ENCODE measurements around the gene SLF2. TPM values are rescaled to one million over a fixed set of nuclear protein-coding genes. Genes with fewer than 3 reads are reported as not detected.

Gene SLF2
- total RNA-seq, 2 donors from 2014 or later = 31.5 to 38.9 TPM

GRCh38 chr10:100887761-100888296 lies 24.9 kb upstream of the SLF2 start:
- H3K9me3 Mint-ChIP-seq = no peaks in the 10 kb centered on the region
- H3K36me3 Mint-ChIP-seq (ENCODE audit: low read depth) = no peaks in the 10 kb centered on the region
- Histone ChIP-seq H3K4me3 (ENCODE audit: low read length) (no peak overlapping the region), H3K36me3 (ENCODE audit: control insufficient read depth, insufficient read depth, low read length) (no peaks in the 10 kb centered on the region), H3K9ac (ENCODE audit: extremely low read depth, low read length, poor library complexity, severe bottlenecking) (no peak overlapping the region), H3K27me3 (ENCODE audit: control insufficient read depth, insufficient read depth, low read length, poor library complexity, severe bottlenecking) (peaks cover 5% of the 10 kb centered on the region), H3K9me3 (ENCODE audit: control insufficient read depth, low read length) (no peaks in the 10 kb centered on the region), H3K27ac (ENCODE audit: low read depth, low read length) (no peak overlapping the region), H3K4me1 (ENCODE audit: control insufficient read depth, insufficient read depth, low read length) (no peaks in the 10 kb centered on the region)
- H3K4me1 Mint-ChIP-seq = peaks cover 2% of the 10 kb centered on the region
- H3K27me3 Mint-ChIP-seq (ENCODE audit: insufficient read depth) = peaks cover 43% of the 10 kb centered on the region
- H3K4me3 Mint-ChIP-seq = no peak overlapping the region
- TF ChIP-seq CTCF (conservative IDR thresholded peaks at IDR 0.05) = no peak
- DNase-seq = peak; percentile 46
- WGBS, 2 experiments (ENCODE audit: insufficient coverage in 1 of 2, insufficient read length in 1 of 2) = 82 to 93% methylated on average over 13 to 14 of the region's 14 CpGs
- no peak overlapping the region for H3K27ac Mint-ChIP-seq

GRCh38 chr10:100888957-100889356 lies 23.8 kb upstream of the SLF2 start:
- H3K4me3 Mint-ChIP-seq = no peak overlapping the region

GRCh38 chr10:100889546-100889945 lies 23.2 kb upstream of the SLF2 start:
- no peak overlapping the region for H3K27ac Mint-ChIP-seq

More at GRCh38 chr10:100888957-100889356, 23.8 kb upstream of the SLF2 start:
- H3K9me3 Mint-ChIP-seq = no peaks in the 10 kb centered on the region
- H3K27me3 Mint-ChIP-seq (ENCODE audit: insufficient read depth) = peaks cover 35% of the 10 kb centered on the region
- H3K27ac Mint-ChIP-seq = no peak overlapping the region
- H3K27ac ChIP-seq (ENCODE audit: low read depth, low read length) = no peak overlapping the region
- 59 to 65% methylated on average over 3 of the region's 3 CpGs for WGBS, 2 experiments (ENCODE audit: insufficient coverage in 1 of 2, insufficient read length in 1 of 2)
- H3K9me3 ChIP-seq (ENCODE audit: control insufficient read depth, low read length) = no peaks in the 10 kb centered on the region
- peaks cover 5% of the 10 kb centered on the region for H3K27me3 ChIP-seq (ENCODE audit: control insufficient read depth, insufficient read depth, low read length, poor library complexity, severe bottlenecking)
- H3K36me3 Mint-ChIP-seq (ENCODE audit: low read depth) = no peaks in the 10 kb centered on the region
- H3K9ac ChIP-seq (ENCODE audit: extremely low read depth, low read length, poor library complexity, severe bottlenecking) = no peak overlapping the region
- H3K4me3 ChIP-seq (ENCODE audit: low read length) = no peak overlapping the region
- no peaks in the 10 kb centered on the region for H3K36me3 ChIP-seq (ENCODE audit: control insufficient read depth, insufficient read depth, low read length)
- H3K4me1 Mint-ChIP-seq = peaks cover 2% of the 10 kb centered on the region
- DNase-seq = peak; percentile 41
- TF ChIP-seq CTCF (conservative IDR thresholded peaks at IDR 0.05) = peak; percentile 70
- H3K4me1 ChIP-seq (ENCODE audit: control insufficient read depth, insufficient read depth, low read length) = no peaks in the 10 kb centered on the region

More at GRCh38 chr10:100889546-100889945, 23.2 kb upstream of the SLF2 start:
- Mint-ChIP-seq H3K9me3 (no peaks in the 10 kb centered on the region), H3K4me1 (peaks cover 2% of the 10 kb centered on the region), H3K27me3 (ENCODE audit: insufficient read depth) (peaks cover 35% of the 10 kb centered on the region), H3K36me3 (ENCODE audit: low read depth) (no peaks in the 10 kb centered on the region), H3K4me3 (no peak overlapping the region)
- Histone ChIP-seq H3K36me3 (ENCODE audit: control insufficient read depth, insufficient read depth, low read length) (no peaks in the 10 kb centered on the region), H3K27ac (ENCODE audit: low read depth, low read length) (no peak overlapping the region), H3K9ac (ENCODE audit: extremely low read depth, low read length, poor library complexity, severe bottlenecking) (no peak overlapping the region), H3K27me3 (ENCODE audit: control insufficient read depth, insufficient read depth, low read length, poor library complexity, severe bottlenecking) (peaks cover 5% of the 10 kb centered on the region), H3K9me3 (ENCODE audit: control insufficient read depth, low read length) (no peaks in the 10 kb centered on the region), H3K4me3 (ENCODE audit: low read length) (no peak overlapping the region), H3K4me1 (ENCODE audit: control insufficient read depth, insufficient read depth, low read length) (no peaks in the 10 kb centered on the region)
- WGBS, 2 experiments (ENCODE audit: insufficient coverage in 1 of 2, insufficient read length in 1 of 2) = 77 to 85% methylated on average over 2 to 4 of the region's 4 CpGs
- DNase-seq = peak; percentile 46
- no peak for TF ChIP-seq CTCF (conservative IDR thresholded peaks at IDR 0.05)
